Transverse colon (tissue), 4 donors: ENCODE measurements around the gene PNKP. TPM values are rescaled to one million over a fixed set of nuclear protein-coding genes. Genes with fewer than 3 reads are reported as not detected.

Experiments used
- DNase-seq: peaks from one replicate; pipeline ENCODE4 v3.0.0-alpha.2; 2019
- H3K27ac ChIP-seq, 4 donors: fragments of 200-600 bp; sonication (generic); 2 replicates each; pipeline ENCODE4 v1.5.1; 2016 to 2018; ENCODE audit warnings: inconsistent platforms in 4 of 4
- H3K27me3 ChIP-seq: fragments of 200-600 bp; sonication (generic); 2 replicates; pipeline ENCODE4 v1.5.1; 2017; ENCODE audit warnings: inconsistent platforms
- H3K36me3 ChIP-seq, 4 donors: fragments of 200-600 bp; sonication (generic); 2 replicates each; pipeline ENCODE4 v1.5.1; 2017 to 2019; ENCODE audit warnings: inconsistent platforms in 4 of 4
- H3K4me1 ChIP-seq, 4 donors: fragments of 200-600 bp; sonication (generic); 2 replicates each; pipeline ENCODE4 v1.5.1; 2017 to 2020; ENCODE audit warnings: inconsistent platforms in 4 of 4
- H3K4me3 ChIP-seq, 4 donors: fragments of 200-600 bp; sonication (generic); 1 replicate in 1 of 4; 2 replicates in 3 of 4; pipeline versions ENCODE4 v1.5.1 to v1.6.1; 2017 to 2019; ENCODE audit warnings: inconsistent platforms in 4 of 4
- H3K9me3 ChIP-seq, 2 donors: fragments of 200-600 bp; sonication (generic); 2 replicates each; pipeline ENCODE4 v1.5.1; 2017 to 2019; ENCODE audit warnings: inconsistent platforms in 2 of 2
- EP300 ChIP-seq: sonication (generic); formaldehyde crosslinking; IDR thresholded peaks from one replicate; pipeline ENCODE4 v1.6.1; 2017; ENCODE audit warnings: antibody characterized with exemption, low read depth
- POLR2A ChIP-seq: fragments of 450-650 bp; IDR thresholded peaks from one replicate; pipeline ENCODE4 v1.6.1; 2016; ENCODE audit warnings: antibody characterized with exemption, mild to moderate bottlenecking, moderate library complexity
- POLR2AphosphoS5 ChIP-seq, 3 donors: sonication (generic); formaldehyde crosslinking; IDR thresholded peaks; one replicate each; pipeline ENCODE4 v1.6.1; 2016; ENCODE audit warnings: antibody characterized with exemption in 3 of 3
- WGBS, 2 donors: methylation state at CpG; one replicate each; pipeline ENCODE4 v1.1.5; 2018; ENCODE audit warnings: low coverage in 1 of 2; 5-methylcytosine and 5-hydroxymethylcytosine counted together
- in situ Hi-C, 4 donors: fragments of 200-750 bp; cut with MboI; loops; one replicate each; pipeline versions ENCODE4 v1.15.0 to v1.15.1; 2017; ENCODE audit warnings: low sequenced_read_pairs in 3 of 4, low pct_ligation_motif_present in 1 of 4, low pct_unique_long_range_greater_than_20kb in 1 of 4
- intact Hi-C: fragments of 100-400 bp; cut with DNase I; formaldehyde crosslinking; loops from one replicate; pipeline ENCODE4 v1.15.1; 2023; ENCODE audit warnings: low total_unique reads
- total RNA-seq, 4 donors: library from RNA; depleted of rRNA; stranded (reverse); fragments of >200 nt; gene quantifications; one replicate each; pipeline ENCODE4 v1.1.0, GENCODE V29; 2016
- TF ChIP-seq, protein P1 (sequence below), 5 experiments: fragments of 200-600 bp in 3 of 5; fragments of 450-650 bp in 2 of 5; sonication (generic) in 3 of 5; IDR thresholded peaks; 1 replicate in 2 of 5; 2 replicates in 3 of 5; pipeline ENCODE4 v1.5.1; 2016 to 2017; ENCODE audit warnings: antibody characterized with exemption in 5 of 5, inconsistent platforms in 3 of 5, mild to moderate bottlenecking in 2 of 5, moderate library complexity in 1 of 5

PNKP gene
- total RNA-seq, 4 donors from 2014 or later = 60.8 to 128 (median 99.6) TPM

GRCh38 chr19:49856574-49857021, 10.8 kb downstream of the PNKP start:
- Histone ChIP-seq H3K9me3 (no peaks in the 10 kb centered on the region), H3K36me3 (peaks cover 0 to 11% (median 2%) of the 10 kb centered on the region in 4 donors), H3K4me1 (peaks cover 18 to 30% (median 24%) of the 10 kb centered on the region in 4 donors), H3K27me3 (no peaks in the 10 kb centered on the region), H3K4me3 (no peak overlapping the region), H3K27ac (no peak overlapping the region)
- TF ChIP-seq EP300 (no peak), POLR2AphosphoS5 (IDR thresholded peaks at IDR 0.05) (no peak), POLR2A (no peak)
- TF ChIP-seq, protein P1, sequence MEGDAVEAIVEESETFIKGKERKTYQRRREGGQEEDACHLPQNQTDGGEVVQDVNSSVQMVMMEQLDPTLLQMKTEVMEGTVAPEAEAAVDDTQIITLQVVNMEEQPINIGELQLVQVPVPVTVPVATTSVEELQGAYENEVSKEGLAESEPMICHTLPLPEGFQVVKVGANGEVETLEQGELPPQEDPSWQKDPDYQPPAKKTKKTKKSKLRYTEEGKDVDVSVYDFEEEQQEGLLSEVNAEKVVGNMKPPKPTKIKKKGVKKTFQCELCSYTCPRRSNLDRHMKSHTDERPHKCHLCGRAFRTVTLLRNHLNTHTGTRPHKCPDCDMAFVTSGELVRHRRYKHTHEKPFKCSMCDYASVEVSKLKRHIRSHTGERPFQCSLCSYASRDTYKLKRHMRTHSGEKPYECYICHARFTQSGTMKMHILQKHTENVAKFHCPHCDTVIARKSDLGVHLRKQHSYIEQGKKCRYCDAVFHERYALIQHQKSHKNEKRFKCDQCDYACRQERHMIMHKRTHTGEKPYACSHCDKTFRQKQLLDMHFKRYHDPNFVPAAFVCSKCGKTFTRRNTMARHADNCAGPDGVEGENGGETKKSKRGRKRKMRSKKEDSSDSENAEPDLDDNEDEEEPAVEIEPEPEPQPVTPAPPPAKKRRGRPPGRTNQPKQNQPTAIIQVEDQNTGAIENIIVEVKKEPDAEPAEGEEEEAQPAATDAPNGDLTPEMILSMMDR (IDR thresholded peaks at IDR 0.05) = no peak
- intact Hi-C loops = no loop called here
- WGBS, 2 donors = 87% methylated on average over 18 of the region's 18 CpGs; no CpG with 5 or more reads in 1 of the 2 donors
- no peak for DNase-seq
- in situ Hi-C loops = loop anchor here in 1 of 4 donors (25.0 kb wide), 1 partner anchor 369 kb away; the partner anchor contains the start of genes RPL13A and RPS11

GRCh38 chr19:49855676-49856573, 11.5 kb downstream of the PNKP start:
- in situ Hi-C loops = loop anchor here in 1 of 4 donors (25.0 kb wide), 1 partner anchor 369 kb away; the partner anchor contains the start of genes RPL13A and RPS11
- Histone ChIP-seq H3K27me3 (no peaks in the 10 kb centered on the region), H3K27ac (no peak overlapping the region), H3K4me1 (peaks cover 14 to 24% (median 21%) of the 10 kb centered on the region in 4 donors), H3K36me3 (peaks cover 0 to 11% (median 2%) of the 10 kb centered on the region in 4 donors), H3K4me3 (no peak overlapping the region), H3K9me3 (no peaks in the 10 kb centered on the region)
- whole genome bisulfite sequencing, 2 donors = 80 to 100% methylated on average over 2 to 21 of the region's 21 CpGs
- intact Hi-C loops = no loop called here
- DNase-seq = no peak
- TF ChIP-seq EP300 (no peak), POLR2AphosphoS5 (IDR thresholded peaks at IDR 0.05) (no peak), POLR2A (no peak)
- TF ChIP-seq, protein P1 (IDR thresholded peaks at IDR 0.05) = no peak

GRCh38 chr19:49855277-49855675, 12.1 kb downstream of the PNKP start:
- TF ChIP-seq, protein P1 (IDR thresholded peaks at IDR 0.05) = no peak
- TF ChIP-seq POLR2A (no peak), POLR2AphosphoS5 (IDR thresholded peaks at IDR 0.05) (no peak), EP300 (no peak)
- Histone ChIP-seq H3K9me3 (no peaks in the 10 kb centered on the region), H3K4me3 (no peak overlapping the region), H3K4me1 (peaks cover 11 to 21% (median 20%) of the 10 kb centered on the region in 4 donors), H3K36me3 (peaks cover 0 to 11% (median 2%) of the 10 kb centered on the region in 4 donors), H3K27me3 (no peaks in the 10 kb centered on the region), H3K27ac (no peak overlapping the region)
- intact Hi-C loops = no loop called here
- in situ Hi-C loops = loop anchor here in 1 of 4 donors (25.0 kb wide), 1 partner anchor 368 kb away; the partner anchor contains the start of genes RPL13A and RPS11
- DNase-seq = no peak
- 89% methylated on average over 12 of the region's 12 CpGs; no CpG with 5 or more reads in 1 of the 2 donors for WGBS, 2 donors
